ENCODE results near the gene PTPRJ. TPM values are rescaled to one million over a fixed set of nuclear protein-coding genes. Genes with fewer than 3 reads are reported as not detected.

PTPRJ gene
- total RNA-seq: 1.8 and 4.9 TPM in 2 replicates

DNA sequence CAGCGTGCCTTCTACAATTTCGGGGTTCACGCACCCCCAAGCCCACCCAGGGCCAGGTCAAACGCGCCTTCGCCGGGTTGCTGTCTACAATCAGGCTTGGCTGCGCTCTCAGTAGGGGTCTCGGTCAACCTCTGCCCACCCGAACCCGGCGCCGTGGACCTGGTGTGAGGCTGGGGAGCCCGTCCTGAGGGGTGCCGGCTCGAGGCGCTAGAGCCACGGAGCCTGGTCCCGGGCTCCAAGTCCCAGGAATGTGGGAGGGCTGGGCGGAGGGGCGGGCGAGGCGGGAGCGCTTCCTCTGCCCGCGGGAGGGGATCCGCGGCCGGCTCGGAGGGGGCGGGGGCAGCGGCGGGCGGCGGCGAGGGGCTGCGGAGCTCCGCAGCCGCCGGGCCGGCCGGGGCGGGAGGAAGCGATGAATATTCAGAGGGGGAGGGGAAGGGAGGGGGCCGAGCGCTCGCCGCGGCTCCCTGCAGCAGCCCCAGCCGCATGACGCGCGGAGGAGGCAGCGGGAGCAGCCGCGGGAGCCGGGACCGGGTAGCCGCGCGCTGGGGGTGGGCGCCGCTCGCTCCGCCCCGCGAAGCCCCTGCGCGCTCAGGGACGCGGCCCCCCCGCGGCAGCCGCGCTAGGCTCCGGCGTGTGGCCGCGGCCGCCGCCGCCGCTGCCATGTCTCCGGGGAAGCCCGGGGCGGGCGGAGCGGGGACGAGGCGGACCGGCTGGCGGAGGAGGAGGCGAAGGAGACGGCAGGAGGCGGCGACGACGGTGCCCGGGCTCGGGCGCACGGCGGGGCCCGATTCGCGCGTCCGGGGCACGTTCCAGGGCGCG lies at the start of gene PTPRJ:
TSS of gene PTPRJ (plus strand) at position 472 of the 819 bp plus-strand sequence. CDS start 354 bp downstream, outside the sequence.

DNA sequence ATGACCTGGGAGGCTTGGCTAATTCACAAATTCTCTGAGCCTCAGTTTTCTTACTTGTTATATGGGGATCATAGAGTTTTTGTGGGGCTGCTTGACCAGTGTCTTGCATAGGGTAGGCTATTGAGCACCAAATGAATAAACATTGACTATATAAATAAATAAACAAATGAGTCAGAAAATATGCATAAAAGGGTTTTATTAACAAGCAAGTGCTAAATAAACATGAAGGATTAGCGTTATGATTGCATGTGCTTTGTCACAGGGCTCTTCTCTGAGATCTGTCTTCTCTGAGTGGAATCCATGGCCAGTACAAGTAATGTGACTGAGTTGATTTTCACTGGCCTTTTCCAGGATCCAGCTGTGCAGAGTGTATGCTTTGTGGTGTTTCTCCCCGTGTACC lies 236.2 kb downstream of the PTPRJ start, which contains the start of gene OR4B1:
TSS of gene OR4B1 (plus strand) at position 301 of the 400 bp plus-strand sequence. CDS start at position 301, 0 bp downstream.

Other genes with a start within 250 kb of the PTPRJ start
- 54.7 and 57.1 TPM in 2 replicates for gene FNBP4, start 213.2 kb upstream of the PTPRJ start, total RNA-seq
- gene NUP160, start 132.2 kb upstream of the PTPRJ start, total RNA-seq: 20.5 and 22.8 TPM in 2 replicates
- not detected in 2 replicates for gene OR4B1, start 236.3 kb downstream of the PTPRJ start, total RNA-seq

All from bronchial smooth muscle cell (primary cell).